Measurements from ENCODE around the gene ABCC12.
"Not testable (repeated sequence)": the region's sequence is repeated elsewhere in the genome, so short reads cannot be mapped to it uniquely, and the experiment has no call there.

ABCC12 gene

GRCh38 chr16:48155926-48156789 is at the start of gene ABCC12:
TSS of gene ABCC12 (minus strand) at chr16:48155993. CDS start at chr16:48146424, 9,569 bp downstream.
- DNase-seq = no peak

- no peak for DNase-seq
Measured at GRCh38 chr16:48204825-48205151, 49.0 kb upstream of the ABCC12 start.

- DNase-seq = no peak
Measured at GRCh38 chr16:48203974-48204824, 48.4 kb upstream of the ABCC12 start.

GRCh38 chr16:48201515-48202201 is 45.9 kb upstream of the ABCC12 start:
- no peak for DNase-seq

DNA sequence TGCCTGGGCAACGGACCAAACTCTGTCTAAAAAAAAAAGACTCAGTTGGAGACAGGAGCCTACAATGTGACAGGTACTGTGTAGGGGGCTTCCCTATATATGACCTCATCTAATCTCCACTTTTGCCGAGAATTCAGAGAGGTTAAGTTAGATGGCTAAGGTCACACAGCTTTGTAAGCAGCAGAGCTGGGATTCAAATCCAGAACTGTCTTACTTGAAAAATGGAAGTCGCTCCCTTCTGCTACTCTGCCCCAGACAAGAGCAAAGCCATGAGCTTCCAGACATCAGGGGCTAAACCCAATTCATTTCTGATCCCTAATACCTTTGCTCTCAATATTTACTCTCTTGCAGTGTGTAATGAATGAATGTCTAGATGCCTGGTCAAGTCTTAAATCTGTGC is 41.5 kb upstream of the ABCC12 start:
- no peak for DNase-seq

- DNase-seq = no peak
Measured at GRCh38 chr16:48194828-48195556, 39.2 kb upstream of the ABCC12 start.

DNA sequence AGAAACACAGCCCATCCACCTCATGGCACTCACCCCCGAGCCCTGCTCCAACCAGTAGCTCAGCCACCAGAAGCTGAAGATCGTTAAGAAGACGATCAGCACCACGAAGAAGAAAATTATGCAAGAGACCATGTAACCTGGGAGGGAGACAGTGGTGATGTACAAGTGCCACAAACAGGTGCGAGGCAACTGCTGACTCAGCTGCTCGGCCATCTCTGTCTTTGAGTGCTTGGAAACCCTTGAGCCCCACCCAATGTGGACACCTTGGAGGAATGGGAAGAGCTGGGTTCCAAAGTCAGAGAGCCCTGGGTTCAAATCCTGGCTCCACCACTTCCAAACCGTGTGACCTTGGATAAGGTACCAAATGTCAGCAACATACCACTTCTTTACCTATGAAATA is 38.1 kb upstream of the ABCC12 start:
- DNase-seq = no peak

GRCh38 chr16:48188449-48189102 is 32.8 kb upstream of the ABCC12 start:
- no peak for DNase-seq

DNA sequence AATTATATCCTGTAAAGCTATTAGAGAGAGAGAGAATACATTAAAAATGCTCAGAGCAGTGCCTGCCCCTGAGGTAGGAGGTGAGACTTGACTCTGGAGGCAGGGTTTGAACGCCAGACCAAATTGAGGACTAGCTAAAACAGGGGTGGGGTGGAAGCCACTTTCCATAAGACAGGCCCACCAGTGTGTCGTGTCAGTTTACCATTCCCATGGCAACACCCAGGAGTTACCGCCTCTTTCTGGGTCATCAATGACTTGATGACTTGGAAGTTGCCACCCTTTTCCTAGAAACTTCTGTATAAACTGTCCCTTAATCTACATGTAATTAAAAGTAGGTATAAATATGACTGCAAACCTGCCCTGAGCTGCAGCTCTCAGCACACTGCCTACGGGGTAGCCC is 32.0 kb upstream of the ABCC12 start:
- no peak for DNase-seq

DNA sequence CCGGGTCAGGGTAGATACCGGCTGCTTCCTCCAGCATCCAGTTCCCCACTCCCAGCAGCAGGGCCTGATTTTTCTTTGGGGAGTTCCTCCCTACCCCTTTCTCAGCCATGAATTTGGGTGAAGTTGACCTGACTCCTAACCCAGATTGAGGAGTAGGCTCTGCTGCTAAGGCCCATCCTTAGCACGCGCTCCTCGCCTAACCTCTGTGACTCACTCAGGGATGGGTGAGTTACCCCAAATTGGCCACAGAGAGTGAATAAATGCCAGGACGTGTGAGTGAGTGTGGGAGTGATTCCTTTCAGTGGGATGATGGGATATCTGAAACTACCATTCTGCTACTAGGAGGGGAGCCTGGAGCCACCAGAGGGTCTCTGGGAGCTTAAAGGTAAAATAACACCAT is 28.9 kb upstream of the ABCC12 start:
- DNase-seq = no peak

DNA sequence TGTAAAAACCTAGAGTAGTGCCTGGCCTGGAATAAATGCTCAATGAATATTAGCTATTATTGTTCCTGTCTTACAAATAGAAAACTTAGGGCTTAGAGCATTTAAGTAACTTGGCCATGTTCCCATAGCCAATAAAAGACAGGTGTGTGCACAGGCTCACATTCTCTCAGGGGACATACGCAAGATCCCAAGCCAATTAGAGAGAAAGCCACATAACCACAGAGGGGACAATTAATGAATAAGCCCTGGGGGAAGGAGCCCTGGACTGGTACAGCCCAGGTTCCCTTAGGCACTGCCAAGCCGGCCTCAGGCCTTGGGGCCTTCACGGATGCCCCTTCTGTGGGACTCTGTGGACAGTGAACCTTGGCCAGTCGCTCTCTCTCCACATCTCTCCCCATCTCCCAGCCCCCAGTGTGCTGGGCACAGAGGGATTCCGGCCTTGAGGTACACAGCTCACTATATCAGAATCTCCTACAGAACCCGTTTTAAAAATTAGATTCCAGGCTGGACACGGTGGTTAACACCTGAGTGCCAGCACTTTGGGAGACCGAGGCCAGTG is 27.3 kb upstream of the ABCC12 start:
- DNase-seq = no peak

GRCh38 chr16:48181746-48182520 is 26.1 kb upstream of the ABCC12 start:
- not testable (repeated sequence) for DNase-seq

DNA sequence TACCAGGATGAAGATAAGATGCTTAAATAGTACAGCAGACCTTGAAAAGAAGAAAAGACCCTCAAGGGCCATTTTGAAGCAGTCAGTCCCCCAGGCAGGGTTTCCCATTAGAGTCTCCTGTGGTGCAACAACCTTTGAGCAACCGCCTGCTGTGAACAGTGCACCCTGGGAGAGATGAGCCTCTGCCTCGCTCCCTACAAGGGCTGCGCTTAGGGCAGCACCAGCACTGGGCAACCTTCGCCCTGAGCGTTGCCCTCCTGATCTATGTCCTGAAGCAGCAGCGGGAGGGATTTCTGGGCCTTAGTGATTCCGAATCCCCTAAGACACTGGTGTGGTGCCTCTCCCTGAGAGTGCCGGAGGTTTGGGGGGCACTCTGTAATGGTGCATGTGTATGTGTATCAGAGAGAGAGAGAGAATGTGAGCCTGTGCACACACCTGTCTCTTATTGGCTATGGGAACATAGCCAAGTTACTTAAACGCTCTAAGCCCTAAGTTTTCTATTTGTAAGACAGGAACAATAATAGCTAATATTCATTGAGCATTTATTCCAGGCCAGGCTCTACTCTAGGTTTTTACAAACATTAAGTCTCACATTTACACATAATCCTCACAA is 25.2 kb upstream of the ABCC12 start:
- DNase-seq = no peak

- no peak for DNase-seq
Measured at GRCh38 chr16:48176635-48177408, 21.0 kb upstream of the ABCC12 start.

- no peak for DNase-seq
Measured at GRCh38 chr16:48173889-48174288, 18.1 kb upstream of the ABCC12 start.

DNA sequence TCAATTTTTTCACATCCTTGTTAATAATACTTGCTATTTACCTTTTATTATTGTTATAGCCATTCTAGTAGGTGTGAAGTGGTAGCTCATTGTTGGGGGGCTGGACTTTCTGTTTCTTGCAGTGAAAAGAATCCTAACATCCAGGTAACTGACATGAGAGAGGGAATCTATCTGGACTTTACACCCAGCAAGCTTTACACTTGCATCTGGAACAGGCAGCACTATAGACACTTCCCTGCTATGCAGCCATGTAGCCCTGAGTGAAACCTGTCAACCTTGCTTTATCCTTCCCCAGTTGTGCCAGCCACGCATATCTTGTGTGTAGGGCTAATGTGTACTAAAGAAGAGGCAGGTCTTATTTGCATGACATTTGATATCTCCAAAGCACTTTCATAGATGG is 16.9 kb upstream of the ABCC12 start:
- DNase-seq = no peak

DNA sequence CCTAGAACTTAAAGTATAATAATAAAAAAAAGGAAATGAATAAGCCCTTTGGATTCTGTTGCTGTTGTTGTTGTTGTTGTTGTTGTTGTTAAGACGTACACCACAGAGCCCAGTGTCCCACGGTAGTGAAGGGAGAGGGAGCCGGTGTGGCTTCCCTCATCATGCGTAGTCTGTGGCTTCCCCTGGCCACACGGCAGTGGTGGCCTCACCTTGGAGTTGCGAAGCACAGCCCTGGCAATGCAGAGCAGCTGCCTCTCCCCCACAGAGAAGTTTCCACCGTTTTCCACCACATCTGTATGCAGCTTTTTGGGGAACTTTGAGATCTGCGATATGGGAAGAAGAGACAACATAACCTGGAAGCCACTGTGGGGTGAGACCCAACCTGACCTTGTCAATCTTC is 14.1 kb upstream of the ABCC12 start:
- DNase-seq = no peak

GRCh38 chr16:48168075-48168474 is 12.3 kb upstream of the ABCC12 start:
- no peak for DNase-seq

- DNase-seq = not testable (repeated sequence)
Measured at GRCh38 chr16:48166617-48167016, 10.8 kb upstream of the ABCC12 start.
